Keratinocyte (primary cell): ENCODE measurements around the gene ROS1. TPM values are rescaled to one million over a fixed set of nuclear protein-coding genes. Genes with fewer than 3 reads are reported as not detected.

Experiments used
- DNase-seq: peaks from one replicate; pipeline ENCODE4 v3.0.0-alpha.2; 2011; ENCODE audit warnings: low read depth, missing footprints, low spot score
- FAIRE-seq: peaks from 2 replicates; lab custom pipeline; 2011; peaks lifted over from hg19 to GRCh38; lab: Jason Lieb, UNC
- H2AFZ ChIP-seq: 2 replicates; pipeline ENCODE4 v1.6.0; 2012; ENCODE audit warnings: low read length, control low read depth, inconsistent platforms; ENCODE audit not compliant: control insufficient read depth
- H3K27ac ChIP-seq: 2 replicates; pipeline ENCODE4 v1.5.1; 2011; ENCODE audit warnings: low read length; ENCODE audit not compliant: control insufficient read depth, insufficient read depth
- H3K27me3 ChIP-seq: 3 replicates; pipeline ENCODE4 v1.6.0; 2011; ENCODE audit warnings: low read length; ENCODE audit not compliant: control insufficient read depth, insufficient read depth; ENCODE audit errors: extremely low read depth
- H3K36me3 ChIP-seq, 2 experiments: 2 replicates in 1 of 2; 3 replicates in 1 of 2; pipeline ENCODE4 v1.5.1; 2011; ENCODE audit warnings: low read length in 2 of 2, mild to moderate bottlenecking in 1 of 2; ENCODE audit not compliant: control insufficient read depth in 2 of 2, insufficient read depth in 2 of 2; ENCODE audit errors: extremely low read depth in 1 of 2
- H3K4me1 ChIP-seq: 3 replicates; pipeline ENCODE4 v1.5.1; 2011; ENCODE audit warnings: low read length; ENCODE audit not compliant: control insufficient read depth, insufficient read depth; ENCODE audit errors: extremely low read depth
- H3K4me2 ChIP-seq: 3 replicates; pipeline ENCODE4 v1.6.0; 2011; ENCODE audit warnings: low read depth, low read length; ENCODE audit not compliant: control insufficient read depth, insufficient read depth; ENCODE audit errors: extremely low read depth
- H3K4me3 ChIP-seq, 3 experiments: fragments of 200-600 bp in 1 of 3; sonication (generic) in 1 of 3; 2 replicates in 2 of 3; 3 replicates in 1 of 3; pipeline ENCODE4 v1.5.1; 2011 to 2016; ENCODE audit warnings: low read length in 3 of 3, mild to moderate bottlenecking in 3 of 3, control low read depth in 2 of 3, inconsistent platforms in 1 of 3, low read depth in 1 of 3, mixed read lengths in 1 of 3, mixed run types in 1 of 3, moderate library complexity in 1 of 3; ENCODE audit not compliant: control insufficient read depth in 2 of 3, insufficient read depth in 2 of 3; ENCODE audit errors: extremely low read depth in 1 of 3
- H3K79me2 ChIP-seq: 2 replicates; pipeline ENCODE4 v1.6.0; 2012; ENCODE audit warnings: low read length; ENCODE audit not compliant: control insufficient read depth, insufficient read depth
- H3K9ac ChIP-seq: 3 replicates; pipeline ENCODE4 v1.6.0; 2011; ENCODE audit warnings: low read length; ENCODE audit not compliant: control insufficient read depth, insufficient read depth; ENCODE audit errors: extremely low read depth
- H3K9me1 ChIP-seq: 3 replicates; pipeline ENCODE4 v1.6.0; 2011; ENCODE audit warnings: low read length; ENCODE audit not compliant: control insufficient read depth, insufficient read depth; ENCODE audit errors: extremely low read depth
- H3K9me3 ChIP-seq: 2 replicates; pipeline ENCODE4 v1.5.1; 2012; ENCODE audit warnings: low read depth, low read length; ENCODE audit not compliant: control insufficient read depth
- H4K20me1 ChIP-seq: 3 replicates; pipeline ENCODE4 v1.6.0; 2011; ENCODE audit warnings: low read length; ENCODE audit not compliant: control insufficient read depth, insufficient read depth; ENCODE audit errors: extremely low read depth
- CTCF ChIP-seq, 3 experiments: IDR thresholded peaks in 1 of 3; conservative IDR thresholded peaks in 1 of 3; optimal IDR thresholded peaks in 1 of 3; 2 replicates in 2 of 3; 3 replicates in 1 of 3; pipeline versions ENCODE3 to v1.5.1; 2011; ENCODE audit warnings: low read length in 3 of 3, mild to moderate bottlenecking in 3 of 3, moderate library complexity in 2 of 3, control low read depth in 1 of 3, inconsistent platforms in 1 of 3; ENCODE audit not compliant: insufficient read depth in 2 of 3; ENCODE audit errors: extremely low read depth in 1 of 3
- EZH2 ChIP-seq: IDR thresholded peaks from one replicate; pipeline ENCODE4 v1.6.1; 2012; ENCODE audit warnings: inconsistent platforms, mild to moderate bottlenecking, low read length, moderate library complexity
- dilution Hi-C: fragments of 300-500 bp; cut with MboI; formaldehyde crosslinking; loops from one replicate; pipeline ENCODE4 v1.7.0; 2020; ENCODE audit warnings: low sequenced_read_pairs; ENCODE audit not compliant: extremely low pct_ligation_motif_present
- polyA plus RNA-seq, 5 experiments: library from polyadenylated mRNA; depleted of rRNA in 3 of 5; stranded (reverse) in 3 of 5; stranded (forward) in 1 of 5; unstranded in 1 of 5; fragments of >200 nt; gene quantifications; 1 replicate in 1 of 5; 2 replicates in 3 of 5; 3 replicates in 1 of 5; pipeline versions ENCODE4 v1.2.1 to v1.2.3, GENCODE V29; 2011 to 2012; ENCODE audit warnings: missing spikeins in 2 of 5, low read depth in 1 of 5, low replicate concordance in 1 of 5

Gene ROS1
- polyA plus RNA-seq, 1 donor (not counting 4 experiments of a cell fraction or from before 2014, with no cell fraction given) = 0.16 TPM

- Histone ChIP-seq H4K20me1 (no peaks in the 10 kb centered on the region), H3K4me1 (peaks cover 37% of the 10 kb centered on the region), H3K9me1 (no peaks in the 10 kb centered on the region), H3K79me2 (no peaks in the 10 kb centered on the region), H2AFZ (peak overlapping the region; percentile 57), H3K9me3 (no peaks in the 10 kb centered on the region), H3K4me3 (no peak overlapping the region), H3K9ac (peak overlapping the region; percentile 63), H3K4me2 (peak overlapping the region; percentile 58), H3K36me3 (no peaks in the 10 kb centered on the region), H3K27me3 (no peaks in the 10 kb centered on the region), H3K27ac (peak overlapping the region; percentile 86)
- peak; percentile 68 for FAIRE-seq
- dilution Hi-C loops = no loop called here
- peak; percentile 66 for DNase-seq
- TF ChIP-seq EZH2 = no peak
- TF ChIP-seq CTCF (optimal IDR thresholded peaks at IDR 0.05 in 1 of 3, IDR thresholded peaks at IDR 0.05 in 1 of 3, conservative IDR thresholded peaks at IDR 0.05 in 1 of 3; ENCODE audit: extremely low read depth in 1 of 3, insufficient read depth in 2 of 3, low read length in 3 of 3) = no peak
These were observed 23.2 kb upstream of the ROS1 start for GRCh38 chr6:117448732-117449485.

- dilution Hi-C loops = no loop called here
- Histone ChIP-seq H3K27me3 (no peaks in the 10 kb centered on the region), H3K9ac (no peak overlapping the region), H3K27ac (peak overlapping the region; percentile 42), H3K9me3 (no peaks in the 10 kb centered on the region), H3K4me2 (peak overlapping the region; percentile 2), H3K36me3 (no peaks in the 10 kb centered on the region), H3K9me1 (no peaks in the 10 kb centered on the region), H4K20me1 (no peaks in the 10 kb centered on the region), H2AFZ (peak overlapping the region; percentile 81), H3K79me2 (no peaks in the 10 kb centered on the region), H3K4me3 (no peak overlapping the region), H3K4me1 (peaks cover 37% of the 10 kb centered on the region)
- DNase-seq (no peak), FAIRE-seq (peak; percentile 67)
- TF ChIP-seq EZH2 (no peak), CTCF (optimal IDR thresholded peaks at IDR 0.05 in 1 of 3, IDR thresholded peaks at IDR 0.05 in 1 of 3, conservative IDR thresholded peaks at IDR 0.05 in 1 of 3; ENCODE audit: extremely low read depth in 1 of 3, insufficient read depth in 2 of 3, low read length in 3 of 3) (no peak)
These were observed 22.3 kb upstream of the ROS1 start for GRCh38 chr6:117448011-117448410.
